GM12865 (cell line): ENCODE results near the gene RBM19.

ENCODE experiments used
- DNase-seq: peaks from one replicate; pipeline ENCODE4 v3.0.0; 2010; ENCODE audit warnings: low read depth
- H3K4me3 ChIP-seq: 2 replicates; pipeline ENCODE4 v1.5.1; 2011; ENCODE audit warnings: mild to moderate bottlenecking, low read depth, low read length, control low read depth
- TF ChIP-seq, protein P1 (sequence below): IDR thresholded peaks from 2 replicates; pipeline ENCODE4 v1.5.1; 2011; ENCODE audit warnings: low read length, control low read depth, low read depth, inconsistent platforms; ENCODE audit not compliant: insufficient read depth; ENCODE audit errors: missing control alignments

RBM19 gene

GRCh38 chr12:113919791-113920190 is 46.3 kb downstream of the RBM19 start:
- no peak for DNase-seq
- H3K4me3 ChIP-seq = no peak overlapping the region
- TF ChIP-seq, protein P1, sequence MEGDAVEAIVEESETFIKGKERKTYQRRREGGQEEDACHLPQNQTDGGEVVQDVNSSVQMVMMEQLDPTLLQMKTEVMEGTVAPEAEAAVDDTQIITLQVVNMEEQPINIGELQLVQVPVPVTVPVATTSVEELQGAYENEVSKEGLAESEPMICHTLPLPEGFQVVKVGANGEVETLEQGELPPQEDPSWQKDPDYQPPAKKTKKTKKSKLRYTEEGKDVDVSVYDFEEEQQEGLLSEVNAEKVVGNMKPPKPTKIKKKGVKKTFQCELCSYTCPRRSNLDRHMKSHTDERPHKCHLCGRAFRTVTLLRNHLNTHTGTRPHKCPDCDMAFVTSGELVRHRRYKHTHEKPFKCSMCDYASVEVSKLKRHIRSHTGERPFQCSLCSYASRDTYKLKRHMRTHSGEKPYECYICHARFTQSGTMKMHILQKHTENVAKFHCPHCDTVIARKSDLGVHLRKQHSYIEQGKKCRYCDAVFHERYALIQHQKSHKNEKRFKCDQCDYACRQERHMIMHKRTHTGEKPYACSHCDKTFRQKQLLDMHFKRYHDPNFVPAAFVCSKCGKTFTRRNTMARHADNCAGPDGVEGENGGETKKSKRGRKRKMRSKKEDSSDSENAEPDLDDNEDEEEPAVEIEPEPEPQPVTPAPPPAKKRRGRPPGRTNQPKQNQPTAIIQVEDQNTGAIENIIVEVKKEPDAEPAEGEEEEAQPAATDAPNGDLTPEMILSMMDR = no peak

GRCh38 chr12:113918306-113918705 is 47.8 kb downstream of the RBM19 start:
- DNase-seq = no peak
- TF ChIP-seq, protein P1 = no peak
- H3K4me3 ChIP-seq = no peak overlapping the region

GRCh38 chr12:113917393-113917792 is 48.7 kb downstream of the RBM19 start:
- no peak overlapping the region for H3K4me3 ChIP-seq
- TF ChIP-seq, protein P1 = no peak
- no peak for DNase-seq

GRCh38 chr12:113914806-113915205 is 51.3 kb downstream of the RBM19 start:
- no peak overlapping the region for H3K4me3 ChIP-seq
- TF ChIP-seq, protein P1 = no peak
- DNase-seq = no peak

- H3K4me3 ChIP-seq = no peak overlapping the region
- DNase-seq = no peak
- TF ChIP-seq, protein P1 = no peak
Observed at GRCh38 chr12:113914176-113914575, 51.9 kb downstream of the RBM19 start.

GRCh38 chr12:113912760-113913329 is 53.3 kb downstream of the RBM19 start:
- peak; percentile 75 for DNase-seq
- no peak overlapping the region for H3K4me3 ChIP-seq
- TF ChIP-seq, protein P1 = peak; percentile 86
